SKM-1 (cell line): ENCODE data around the gene FLYWCH1.
"Not testable (repeated sequence)": the region's sequence is repeated elsewhere in the genome, so short reads cannot be mapped to it uniquely, and the experiment has no call there.

Source experiments
- DNase-seq: peaks from one replicate; lab custom pipeline; 2025; ENCODE audit not compliant: unreplicated experiment; lab: John Stamatoyannopoulos, UW

The FLYWCH1 gene

DNA sequence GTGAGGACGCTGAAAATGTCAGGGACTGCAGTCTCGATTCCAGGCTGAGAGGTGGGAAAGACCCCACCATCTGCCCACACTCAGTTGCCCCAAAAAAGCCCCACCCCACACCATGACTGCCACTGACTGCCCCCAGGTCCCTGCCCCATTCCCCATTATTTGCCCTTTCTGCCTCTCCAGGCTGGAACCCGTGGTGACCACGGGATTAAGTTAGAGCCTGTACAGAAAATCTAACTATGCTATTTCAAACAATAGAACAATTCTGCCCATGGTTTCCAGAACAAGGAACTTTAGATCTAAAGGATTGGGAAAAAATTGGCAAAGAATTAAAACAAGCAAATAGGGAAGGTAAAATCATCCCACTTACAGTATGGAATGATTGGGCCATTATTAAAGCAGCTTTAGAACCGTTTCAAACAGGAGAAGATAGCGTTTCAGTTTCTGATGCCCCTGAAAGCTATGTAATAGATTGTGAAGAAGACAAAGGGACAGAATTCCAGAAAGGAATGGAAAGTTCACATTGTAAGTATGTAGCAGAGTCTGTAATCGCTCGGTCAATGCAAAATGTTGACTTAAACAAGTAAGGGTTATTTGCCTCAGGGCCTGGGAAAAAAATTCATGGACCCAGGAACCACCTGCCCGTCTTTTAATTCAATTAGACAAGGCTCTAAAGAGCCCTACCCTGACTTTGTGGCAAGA, 14.4 kb downstream of the FLYWCH1 start:
- DNase-seq, result no peak

DNA sequence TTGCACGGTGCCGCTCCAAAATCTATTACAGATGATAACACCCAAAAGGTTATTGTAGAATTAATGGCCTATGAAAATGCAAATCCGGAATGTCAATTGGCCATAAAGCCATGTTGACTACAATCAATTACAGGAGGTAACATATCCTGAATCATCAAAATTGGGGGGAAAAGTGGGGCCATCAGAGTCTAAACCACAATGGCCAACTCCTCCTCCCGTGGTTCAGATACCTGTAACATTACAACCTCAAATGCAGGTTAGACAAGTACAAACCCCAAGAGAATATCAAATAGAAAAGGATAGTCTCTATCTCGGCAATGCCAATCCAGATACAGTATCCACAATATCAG, 14.9 kb downstream of the FLYWCH1 start:
- DNase-seq, result no peak

DNA sequence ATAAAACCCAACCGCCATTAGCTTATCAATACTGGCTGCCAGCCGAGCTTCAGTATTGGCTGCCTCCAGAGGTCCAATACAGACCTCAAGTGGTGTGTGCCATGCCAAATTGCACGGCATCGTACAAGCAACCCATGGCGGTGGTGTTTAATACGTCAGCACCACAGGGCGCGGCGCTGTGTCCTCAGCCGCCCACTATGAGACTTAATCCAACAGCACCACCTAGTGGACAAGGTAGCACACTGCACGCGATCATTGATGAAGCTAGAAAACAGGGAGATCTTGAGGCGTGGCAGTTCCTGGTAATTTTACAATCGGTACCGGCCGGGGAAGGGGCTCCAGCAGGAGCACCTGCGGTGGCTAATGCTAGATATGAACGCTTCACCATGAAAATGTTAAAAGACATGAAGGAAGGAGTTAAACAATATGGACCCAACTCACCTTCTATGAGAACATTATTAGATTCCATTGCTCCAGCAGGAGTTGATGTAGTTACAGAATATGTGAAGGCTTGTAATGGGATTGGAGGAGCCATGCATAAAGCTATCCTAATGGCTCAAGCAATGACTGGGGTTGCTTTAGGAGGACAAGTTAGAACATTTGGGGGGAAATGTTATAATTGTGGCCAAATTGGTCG, 15.4 kb downstream of the FLYWCH1 start:
- peak; percentile 47 for DNase-seq

DNA sequence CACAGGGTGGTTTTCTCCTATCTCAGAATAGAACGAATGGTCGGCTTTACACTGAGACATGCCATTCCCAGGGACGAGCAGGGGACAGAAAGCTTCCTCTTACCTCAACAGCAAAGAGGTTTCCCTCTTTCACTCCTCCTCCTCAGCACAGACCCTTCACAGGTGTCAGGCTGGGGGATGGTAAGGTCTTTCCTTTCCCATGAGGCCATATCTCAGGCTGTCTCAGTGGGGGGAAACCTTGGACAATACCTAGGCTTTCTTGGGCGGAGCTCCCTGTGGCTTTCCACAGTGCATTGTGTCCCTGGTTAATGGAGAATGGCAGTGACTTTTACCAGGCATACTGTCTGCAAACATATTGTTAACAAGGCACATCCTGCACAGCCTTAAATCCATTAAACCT, 16.4 kb downstream of the FLYWCH1 start:
- DNase-seq, result not testable (repeated sequence)

DNA sequence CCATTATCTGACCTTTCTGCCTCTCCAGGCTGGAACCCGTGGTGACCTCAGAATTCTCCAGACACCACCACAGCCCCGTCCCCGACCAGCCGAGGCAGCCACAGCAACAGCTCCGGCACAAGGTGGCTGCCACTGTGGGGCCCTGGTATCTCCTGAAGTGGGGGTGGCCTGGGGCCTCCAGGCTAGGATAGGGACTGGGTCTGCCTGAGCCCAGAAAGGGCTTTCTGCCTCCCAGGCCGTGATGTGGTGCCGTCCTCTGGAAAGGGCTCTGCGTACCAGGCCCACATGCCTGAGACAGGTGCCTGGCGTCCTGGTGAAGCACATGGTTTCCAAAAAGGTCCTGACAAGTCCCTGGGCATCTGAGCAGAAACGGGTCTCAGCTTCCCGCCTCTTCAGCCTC, 17.1 kb downstream of the FLYWCH1 start:
- no peak for DNase-seq

DNA sequence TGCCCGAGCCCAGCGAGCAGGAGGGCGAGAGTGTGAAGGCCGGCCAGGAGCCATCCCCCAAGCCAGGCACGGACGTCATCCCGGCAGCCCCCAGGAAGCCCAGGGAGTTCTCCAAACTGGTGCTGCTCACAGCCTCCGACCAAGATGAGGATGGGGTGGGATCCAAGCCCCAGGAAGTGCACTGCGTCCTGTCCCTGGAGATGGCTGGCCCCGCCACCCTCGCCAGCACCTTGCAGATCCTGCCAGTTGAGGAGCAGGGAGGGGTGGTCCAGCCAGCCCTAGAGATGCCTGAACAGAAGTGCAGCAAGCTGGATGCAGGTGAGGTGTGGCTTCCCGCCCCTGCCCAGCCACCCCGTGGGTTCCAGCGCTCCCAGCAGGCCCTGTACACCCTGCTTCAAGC, 18.0 kb downstream of the FLYWCH1 start:
- no peak for DNase-seq

DNA sequence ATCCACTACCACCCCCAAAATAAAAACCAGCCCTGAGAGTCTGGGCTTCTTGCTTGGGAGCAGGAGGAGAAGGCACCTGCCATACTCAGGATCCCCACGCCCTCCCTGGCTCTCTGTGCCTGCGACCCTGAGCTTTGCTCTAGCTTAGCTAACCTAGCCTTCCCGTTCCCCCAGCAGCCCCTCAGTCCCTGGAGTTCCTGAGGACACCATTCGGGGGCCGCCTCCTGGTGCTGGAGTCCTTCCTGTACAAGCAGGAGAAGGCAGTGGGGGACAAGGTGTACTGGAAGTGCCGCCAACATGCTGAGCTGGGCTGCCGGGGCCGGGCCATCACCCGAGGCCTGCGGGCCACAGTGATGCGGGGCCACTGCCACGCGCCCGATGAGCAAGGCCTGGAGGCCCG, 18.5 kb downstream of the FLYWCH1 start:
- no peak for DNase-seq

DNA sequence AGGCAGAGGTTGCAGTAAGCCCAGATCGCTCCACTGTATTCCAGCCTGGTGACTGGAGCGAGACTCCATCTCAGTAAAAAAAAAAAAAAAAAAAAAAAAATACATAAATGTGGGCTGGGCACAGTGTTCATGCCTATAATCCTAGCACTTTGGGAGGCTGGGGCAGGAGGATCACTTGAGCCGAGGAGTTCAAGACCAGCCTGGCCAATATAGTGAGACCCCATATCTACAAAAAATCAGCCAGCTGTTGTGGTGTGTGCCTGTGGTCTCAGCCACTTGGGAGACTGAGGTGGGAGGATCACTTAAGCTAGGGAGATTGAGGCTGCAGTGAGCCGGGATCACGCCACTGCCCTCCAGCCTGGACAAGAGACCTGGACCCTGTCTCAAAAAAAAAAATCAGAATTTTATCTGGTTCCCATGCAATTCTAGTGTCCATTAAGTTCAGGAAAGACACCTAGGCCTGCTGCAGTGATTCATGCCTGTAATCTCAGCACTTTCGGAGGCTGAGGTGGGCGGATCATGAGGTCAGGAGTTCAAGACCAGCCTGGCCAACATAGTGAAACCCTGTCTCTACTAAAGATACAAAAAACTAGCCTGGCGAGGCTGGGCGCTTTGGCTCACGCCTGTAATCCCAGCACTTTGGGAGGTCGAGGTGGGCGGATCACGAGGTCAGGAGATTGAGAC, 19.6 kb downstream of the FLYWCH1 start:
- not testable (repeated sequence) for DNase-seq

DNA sequence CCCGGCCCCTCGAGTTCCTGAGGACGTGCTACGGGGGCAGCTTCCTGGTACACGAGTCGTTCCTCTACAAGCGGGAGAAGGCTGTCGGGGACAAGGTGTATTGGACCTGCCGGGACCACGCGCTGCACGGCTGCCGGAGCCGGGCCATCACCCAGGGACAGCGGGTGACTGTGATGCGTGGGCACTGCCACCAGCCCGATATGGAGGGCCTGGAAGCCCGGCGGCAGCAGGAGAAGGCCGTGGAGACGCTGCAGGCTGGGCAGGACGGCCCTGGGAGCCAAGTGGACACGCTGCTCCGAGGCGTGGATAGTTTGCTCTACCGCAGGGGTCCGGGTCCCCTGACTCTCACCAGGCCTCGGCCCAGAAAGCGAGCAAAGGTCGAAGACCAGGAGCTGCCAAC, 21.4 kb downstream of the FLYWCH1 start:
- DNase-seq, result no peak

DNA sequence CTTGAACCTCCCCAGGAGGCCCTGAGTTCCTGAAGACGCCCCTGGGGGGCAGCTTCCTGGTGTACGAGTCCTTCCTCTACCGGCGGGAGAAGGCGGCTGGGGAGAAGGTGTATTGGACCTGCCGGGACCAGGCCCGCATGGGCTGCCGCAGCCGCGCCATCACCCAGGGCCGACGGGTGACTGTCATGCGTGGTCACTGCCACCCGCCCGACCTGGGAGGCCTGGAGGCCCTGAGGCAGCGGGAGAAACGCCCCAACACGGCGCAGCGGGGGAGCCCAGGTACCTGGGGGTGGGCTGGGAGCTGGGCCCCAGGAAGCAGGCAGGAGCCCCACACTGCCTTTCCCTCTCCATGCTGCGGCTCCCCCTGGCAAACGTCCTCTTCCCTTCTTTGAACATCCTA, 22.0 kb downstream of the FLYWCH1 start:
- DNase-seq, result no peak

DNA sequence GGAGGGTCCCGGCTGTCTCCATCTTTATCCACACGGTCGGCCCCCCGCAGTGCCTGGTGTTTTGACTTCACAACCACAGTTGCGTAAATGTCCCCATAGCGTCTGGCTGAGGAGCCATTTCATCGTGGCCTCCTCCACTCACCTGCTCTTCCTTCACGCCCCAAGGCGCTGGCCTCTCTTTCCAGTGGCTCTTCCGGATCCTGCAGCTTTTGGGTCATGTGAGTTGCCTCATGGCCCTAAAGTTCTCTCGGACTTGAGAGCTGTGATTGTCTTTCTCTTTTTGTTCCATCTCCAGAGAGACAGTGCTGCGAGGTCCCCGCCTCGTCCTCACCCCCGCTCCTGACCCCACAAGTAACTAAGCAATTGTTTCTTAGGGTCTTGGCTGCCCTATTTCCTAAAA, 22.7 kb downstream of the FLYWCH1 start:
- DNase-seq, result no peak

DNA sequence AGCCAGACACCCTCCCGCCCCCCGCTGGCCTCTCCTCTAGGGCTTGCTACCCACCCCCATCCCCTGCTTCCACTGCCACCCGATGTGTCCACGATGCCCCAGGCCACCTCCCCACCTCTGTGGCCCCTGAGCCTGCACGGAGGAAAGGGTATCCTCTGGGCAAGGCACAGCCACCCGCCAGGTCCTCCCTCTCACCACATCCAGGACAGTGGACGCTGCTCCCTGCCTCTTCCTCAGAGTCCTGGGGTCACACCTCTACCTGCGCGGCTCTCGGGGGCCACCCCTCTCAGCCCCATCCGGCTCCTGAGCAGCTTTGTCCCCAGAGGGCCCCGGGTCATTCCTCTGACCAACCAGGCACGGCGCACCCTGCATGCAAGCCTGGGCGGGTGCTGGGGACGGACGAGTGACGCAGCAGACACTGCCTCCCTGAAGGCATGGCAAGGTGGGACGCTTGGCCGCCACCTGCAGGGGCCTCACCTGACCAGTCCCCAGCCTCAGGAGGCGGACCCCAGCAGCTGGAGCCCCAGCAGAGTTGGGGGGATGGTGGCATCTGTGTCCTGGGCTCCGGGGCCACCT, 24.8 kb downstream of the FLYWCH1 start:
- no peak for DNase-seq

DNA sequence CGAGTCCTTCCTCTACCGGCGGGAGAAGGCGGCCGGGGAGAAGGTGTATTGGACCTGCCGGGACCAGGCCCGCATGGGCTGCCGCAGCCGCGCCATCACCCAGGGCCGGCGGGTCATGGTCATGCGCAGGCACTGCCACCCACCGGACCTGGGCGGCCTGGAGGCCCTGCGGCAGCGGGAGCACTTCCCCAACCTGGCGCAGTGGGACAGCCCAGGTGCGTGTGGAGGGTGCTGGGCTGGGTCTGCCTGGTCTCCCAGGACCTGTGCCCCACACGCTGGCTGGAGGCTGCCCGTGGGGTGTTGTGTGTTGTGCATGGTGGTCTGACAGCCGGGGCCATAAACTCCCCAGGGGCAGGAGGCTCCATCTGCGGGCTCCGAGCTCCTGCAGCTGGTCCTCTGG, 25.4 kb downstream of the FLYWCH1 start:
- no peak for DNase-seq

DNA sequence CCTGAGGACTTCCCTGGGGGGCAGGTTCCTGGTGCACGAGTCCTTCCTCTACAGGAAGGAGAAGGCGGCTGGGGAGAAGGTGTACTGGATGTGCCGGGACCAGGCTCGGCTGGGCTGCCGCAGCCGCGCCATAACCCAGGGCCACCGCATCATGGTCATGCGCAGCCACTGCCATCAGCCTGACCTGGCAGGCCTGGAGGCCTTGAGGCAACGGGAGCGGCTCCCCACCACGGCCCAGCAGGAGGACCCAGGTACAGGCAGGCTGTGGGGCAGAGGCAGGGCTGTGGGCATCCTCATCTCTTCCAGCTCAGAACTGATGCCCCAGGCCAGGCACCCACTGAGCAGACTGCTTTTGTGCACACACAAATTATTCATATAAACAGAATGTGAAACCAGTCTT, 26.5 kb downstream of the FLYWCH1 start:
- DNase-seq, result no peak

DNA sequence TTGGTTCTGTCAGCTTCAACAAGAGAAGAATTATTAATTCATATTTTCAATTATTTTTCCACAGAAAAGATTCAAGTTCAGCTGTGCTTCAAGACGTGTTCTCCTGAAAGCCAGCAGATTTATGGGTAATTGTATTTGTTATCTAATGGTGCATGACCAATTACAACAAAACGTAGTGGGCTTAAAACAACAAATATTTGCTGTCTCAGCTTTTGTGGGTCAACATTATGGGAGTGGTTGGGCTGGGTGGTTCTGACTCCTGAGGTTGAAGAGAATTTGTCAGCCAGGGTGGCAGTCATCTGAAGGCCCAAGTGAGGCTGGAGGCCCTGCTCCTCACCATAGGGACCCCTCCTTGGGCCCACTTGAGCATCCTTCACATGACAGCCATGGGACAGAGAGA, 28.2 kb downstream of the FLYWCH1 start:
- DNase-seq, result no peak

DNA sequence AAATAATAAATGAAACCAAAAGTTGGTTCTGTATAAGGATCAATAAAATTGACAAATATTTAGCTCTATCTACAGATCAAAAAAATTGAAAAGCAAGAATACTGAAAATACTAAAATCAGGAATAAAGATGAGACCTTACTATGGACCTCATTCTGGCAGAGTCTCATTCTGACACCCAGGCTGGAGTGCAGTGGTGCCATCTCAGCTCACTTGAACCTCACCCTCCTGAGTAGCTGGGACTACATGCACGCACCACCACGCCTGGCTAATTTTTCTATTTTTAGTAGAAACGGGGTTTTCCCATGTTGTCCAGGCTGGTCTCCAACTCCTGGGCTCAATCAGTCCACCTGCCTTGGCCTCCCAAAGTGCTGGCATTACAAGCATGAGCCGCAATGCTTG, 30.3 kb downstream of the FLYWCH1 start:
- DNase-seq, result no peak

DNA sequence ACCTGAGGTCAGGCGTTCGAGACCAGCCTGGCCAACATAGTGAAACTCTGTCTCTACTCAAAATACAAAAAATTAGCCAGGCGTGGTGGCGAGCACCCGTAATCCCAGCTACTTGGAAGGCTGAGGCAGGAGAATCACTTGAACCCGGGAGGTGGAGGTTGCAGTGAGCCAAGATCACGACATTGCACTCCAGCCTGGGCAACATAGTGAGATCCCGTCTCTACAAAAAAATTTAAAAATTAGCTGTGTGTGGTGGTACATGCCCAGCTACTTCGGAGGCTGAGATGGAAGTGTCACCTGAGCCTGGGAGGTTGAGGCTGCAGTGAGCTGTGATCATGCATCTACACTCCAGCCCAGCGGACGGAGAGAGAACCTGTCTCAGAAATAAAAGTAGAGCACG, 32.0 kb downstream of the FLYWCH1 start:
- DNase-seq, result not testable (repeated sequence)

DNA sequence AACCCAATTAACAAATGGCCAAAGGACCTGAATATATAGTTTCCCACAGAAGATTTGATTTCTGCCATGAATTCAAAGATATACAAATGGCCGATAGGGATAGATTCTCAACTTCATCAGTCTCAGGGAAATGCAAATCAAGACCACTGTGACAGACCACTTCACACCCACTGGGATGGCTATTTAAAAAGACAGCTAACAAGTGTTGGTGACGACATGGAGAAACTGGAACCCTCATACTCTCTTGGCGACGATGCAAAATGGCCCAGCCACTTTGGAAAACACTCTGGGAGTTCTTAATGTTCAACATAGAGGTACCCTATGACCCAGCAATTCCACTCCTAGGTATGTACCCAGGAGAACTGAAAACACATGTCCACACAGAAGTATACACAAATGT, 34.9 kb downstream of the FLYWCH1 start:
- no peak for DNase-seq

DNA sequence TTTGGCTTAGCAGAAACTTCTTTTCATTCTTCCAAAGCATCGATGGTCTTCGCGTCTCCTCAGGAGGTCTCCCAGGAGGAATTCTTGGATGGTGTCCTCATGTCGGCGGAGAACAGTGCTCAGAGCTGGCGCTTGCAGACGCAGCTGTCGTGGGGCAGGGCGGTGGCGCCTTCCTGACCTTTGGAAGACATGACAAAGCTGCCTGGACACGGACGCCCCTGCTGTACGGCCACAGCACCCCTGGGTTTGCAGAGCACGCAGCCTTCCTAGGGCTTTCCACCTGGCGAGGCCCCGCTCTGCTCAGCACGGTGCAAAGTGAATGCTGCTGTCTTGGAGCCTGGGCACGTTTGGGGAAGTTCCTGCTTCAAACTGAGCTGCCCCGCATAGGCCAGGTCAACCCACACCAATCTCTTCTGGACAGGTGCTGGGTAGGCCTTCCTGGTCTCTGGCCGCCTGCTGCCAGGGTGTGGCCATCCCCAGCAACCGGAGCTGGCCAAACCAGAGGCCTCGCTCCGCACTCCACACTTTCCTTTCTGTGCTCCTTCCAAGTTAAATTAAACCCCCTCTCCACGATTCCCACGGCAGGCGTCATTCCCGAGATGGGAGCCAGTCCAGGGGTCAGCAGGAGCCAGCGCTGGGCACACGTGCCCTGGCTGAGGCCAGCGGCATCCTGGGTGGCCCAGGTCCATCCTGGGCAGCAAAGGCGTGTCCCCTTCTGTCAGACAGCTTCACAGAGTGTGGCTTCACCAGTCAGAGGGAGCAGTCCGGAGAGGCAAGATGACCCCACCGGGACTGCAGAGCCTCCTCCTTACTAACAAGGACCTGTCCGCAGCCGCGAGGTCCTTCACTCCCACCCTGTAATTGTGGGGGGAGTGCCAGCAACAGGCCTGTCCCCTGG, 37.3 kb downstream of the FLYWCH1 start:
- no peak for DNase-seq

DNA sequence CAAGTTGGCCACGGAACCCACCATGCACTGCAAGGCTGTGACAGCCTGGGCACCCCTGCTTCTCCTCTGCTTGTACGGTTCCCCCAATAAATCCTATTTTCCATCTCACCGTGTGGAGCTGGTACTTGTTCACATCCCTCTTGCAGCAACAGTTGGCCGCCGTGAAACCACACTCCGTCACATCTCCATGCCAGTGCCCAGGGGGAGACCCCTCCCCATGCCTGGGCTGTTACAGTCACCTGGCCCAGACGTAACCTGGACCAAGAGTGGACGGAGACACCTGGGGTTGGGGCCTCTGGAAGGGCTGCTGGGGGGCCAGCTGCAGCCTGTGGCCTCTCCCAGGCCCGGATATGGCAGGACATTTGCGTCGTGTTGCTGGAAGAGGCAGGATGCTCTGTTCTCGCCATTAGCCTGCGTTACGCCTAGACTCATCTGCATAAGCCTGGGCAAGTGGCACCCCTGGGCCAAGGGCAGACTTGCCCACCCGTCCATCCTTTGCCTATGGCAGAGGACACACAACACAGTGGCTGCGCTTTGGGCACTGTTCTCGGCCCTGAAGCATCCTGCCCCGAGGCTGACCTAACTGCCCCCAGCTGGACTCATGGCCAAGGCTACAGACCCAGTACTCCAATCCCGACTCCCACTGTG, 38.1 kb downstream of the FLYWCH1 start:
- DNase-seq, result no peak

DNA sequence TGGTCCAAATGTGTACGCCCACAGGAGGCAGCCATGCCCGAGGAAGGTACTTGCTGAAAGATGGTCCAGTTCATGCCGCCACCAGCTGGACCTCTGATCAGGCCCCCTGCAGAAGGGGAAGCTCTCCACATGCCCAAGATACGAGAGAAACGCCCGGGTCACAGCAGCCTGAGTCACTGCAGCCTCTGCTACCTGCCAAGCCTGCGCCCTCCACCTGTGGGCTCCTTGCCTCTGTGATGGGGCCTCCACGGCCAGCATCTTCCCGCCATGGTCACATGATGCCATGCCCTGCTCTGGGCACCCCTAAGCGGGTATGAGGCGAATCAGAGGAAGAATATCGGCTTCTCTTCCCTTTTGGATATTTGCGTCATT, 38.6 kb downstream of the FLYWCH1 start:
- DNase-seq, result no peak
